ENCODE results near the gene ESPN.

The ESPN gene

DNA sequence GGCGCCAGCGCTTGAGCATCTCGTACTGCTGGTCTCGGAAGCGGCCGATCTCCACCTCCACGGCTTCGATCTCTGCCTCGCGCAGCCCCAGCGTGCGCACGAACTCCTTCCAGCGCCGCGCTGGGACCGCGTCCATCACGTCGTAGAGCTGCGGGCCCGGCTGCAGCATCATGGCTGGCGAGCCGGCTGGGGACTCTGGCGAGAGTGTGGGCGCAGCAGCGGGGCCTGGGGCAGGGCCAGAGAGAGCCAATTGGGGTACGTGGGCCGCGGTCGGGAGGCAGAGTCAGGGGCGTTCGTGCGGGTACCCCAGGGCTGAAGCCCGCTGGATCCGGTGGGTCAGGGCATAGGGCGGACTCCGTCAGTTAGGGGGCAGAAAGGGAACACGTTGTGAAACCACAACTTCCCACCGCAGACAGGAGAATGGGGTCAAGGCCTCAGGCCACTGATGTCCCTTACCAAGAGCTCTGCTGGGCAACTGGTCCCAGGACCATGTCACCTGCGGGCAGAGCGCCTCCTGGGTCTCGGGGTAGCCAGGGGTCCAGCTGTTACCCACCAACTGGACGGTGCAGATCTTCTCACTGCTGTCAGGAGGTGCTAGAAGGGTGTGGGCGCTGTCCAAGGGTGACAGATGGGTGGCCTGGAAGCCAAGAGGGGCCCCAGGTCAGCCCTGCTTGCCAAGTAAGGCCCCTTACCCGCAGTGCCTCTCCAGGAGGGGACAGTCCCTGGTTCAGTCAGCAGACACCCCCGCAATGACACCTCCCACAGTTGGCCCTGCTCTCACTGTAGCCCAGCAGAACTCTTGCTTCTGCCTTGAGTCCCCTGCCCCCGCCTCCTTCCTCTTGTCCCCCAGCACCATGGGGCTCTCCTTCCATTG is 37.2 kb downstream of the ESPN start:
- no peak overlapping the region for H3K4me3 ChIP-seq (ENCODE audit: low read depth, low read length)
- TF ChIP-seq, protein P1, sequence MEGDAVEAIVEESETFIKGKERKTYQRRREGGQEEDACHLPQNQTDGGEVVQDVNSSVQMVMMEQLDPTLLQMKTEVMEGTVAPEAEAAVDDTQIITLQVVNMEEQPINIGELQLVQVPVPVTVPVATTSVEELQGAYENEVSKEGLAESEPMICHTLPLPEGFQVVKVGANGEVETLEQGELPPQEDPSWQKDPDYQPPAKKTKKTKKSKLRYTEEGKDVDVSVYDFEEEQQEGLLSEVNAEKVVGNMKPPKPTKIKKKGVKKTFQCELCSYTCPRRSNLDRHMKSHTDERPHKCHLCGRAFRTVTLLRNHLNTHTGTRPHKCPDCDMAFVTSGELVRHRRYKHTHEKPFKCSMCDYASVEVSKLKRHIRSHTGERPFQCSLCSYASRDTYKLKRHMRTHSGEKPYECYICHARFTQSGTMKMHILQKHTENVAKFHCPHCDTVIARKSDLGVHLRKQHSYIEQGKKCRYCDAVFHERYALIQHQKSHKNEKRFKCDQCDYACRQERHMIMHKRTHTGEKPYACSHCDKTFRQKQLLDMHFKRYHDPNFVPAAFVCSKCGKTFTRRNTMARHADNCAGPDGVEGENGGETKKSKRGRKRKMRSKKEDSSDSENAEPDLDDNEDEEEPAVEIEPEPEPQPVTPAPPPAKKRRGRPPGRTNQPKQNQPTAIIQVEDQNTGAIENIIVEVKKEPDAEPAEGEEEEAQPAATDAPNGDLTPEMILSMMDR (IDR thresholded peaks at IDR 0.05; ENCODE audit: low read depth, low read length, missing control alignments) = no peak

DNA sequence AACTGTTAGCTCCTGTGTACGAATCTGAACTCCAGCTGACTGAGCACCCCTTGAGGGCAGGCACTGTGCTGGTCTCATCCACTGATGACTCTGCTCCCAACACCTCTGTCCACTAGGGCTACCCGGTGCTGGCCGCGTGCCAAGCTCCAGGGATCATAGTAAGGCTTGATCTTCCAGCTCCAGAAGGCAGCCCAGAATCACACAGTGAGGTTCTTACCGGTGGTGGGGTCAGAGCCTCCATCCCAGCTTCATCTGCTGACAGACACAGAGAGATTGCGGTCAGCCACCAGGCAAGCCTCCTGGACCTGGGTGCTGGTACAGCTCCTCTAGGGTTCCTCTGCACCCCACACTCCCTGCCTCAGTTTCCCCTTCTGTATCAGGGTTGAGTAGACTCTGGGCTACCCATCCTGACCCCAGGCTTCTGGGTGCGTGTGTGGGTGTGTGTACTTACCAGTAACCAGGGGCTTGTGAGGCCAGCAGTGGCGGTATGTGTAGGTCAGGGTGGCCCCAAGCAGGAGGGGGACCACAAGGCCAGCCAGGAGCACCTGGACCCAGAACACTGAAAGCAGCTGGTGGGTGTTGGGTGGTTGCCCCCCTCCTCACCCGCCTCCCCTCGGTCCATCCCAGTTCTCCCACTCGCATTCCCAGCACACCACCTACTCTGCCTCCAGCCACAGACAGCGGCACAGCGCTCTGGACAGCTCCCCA is 38.0 kb downstream of the ESPN start:
- TF ChIP-seq, protein P1 (IDR thresholded peaks at IDR 0.05; ENCODE audit: low read depth, low read length, missing control alignments) = no peak
- DNase-seq (ENCODE audit: low read depth) = no peak
- H3K4me3 ChIP-seq (ENCODE audit: low read depth, low read length) = no peak overlapping the region

More for the DNA sequence above, 37.2 kb downstream of the ESPN start:
- no peak for DNase-seq (ENCODE audit: low read depth)

DNA sequence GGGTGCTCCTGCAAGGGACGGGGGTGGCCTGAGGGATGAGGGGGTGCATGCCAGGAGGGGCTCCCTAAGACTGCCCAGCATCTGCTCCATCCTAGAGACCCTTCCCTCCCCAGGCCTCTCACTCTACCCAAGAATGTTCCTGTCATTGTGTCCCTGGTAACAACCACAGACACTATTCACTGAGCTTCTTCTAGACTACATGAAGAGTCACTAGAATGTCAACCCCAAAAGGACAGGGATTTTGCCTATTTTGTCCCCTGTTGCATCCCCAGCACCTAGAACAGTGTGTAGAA is 38.5 kb downstream of the ESPN start:
- DNase-seq (ENCODE audit: low read depth) = no peak
- TF ChIP-seq, protein P1 (IDR thresholded peaks at IDR 0.05; ENCODE audit: low read depth, low read length, missing control alignments) = no peak
- no peak overlapping the region for H3K4me3 ChIP-seq (ENCODE audit: low read depth, low read length)

DNA sequence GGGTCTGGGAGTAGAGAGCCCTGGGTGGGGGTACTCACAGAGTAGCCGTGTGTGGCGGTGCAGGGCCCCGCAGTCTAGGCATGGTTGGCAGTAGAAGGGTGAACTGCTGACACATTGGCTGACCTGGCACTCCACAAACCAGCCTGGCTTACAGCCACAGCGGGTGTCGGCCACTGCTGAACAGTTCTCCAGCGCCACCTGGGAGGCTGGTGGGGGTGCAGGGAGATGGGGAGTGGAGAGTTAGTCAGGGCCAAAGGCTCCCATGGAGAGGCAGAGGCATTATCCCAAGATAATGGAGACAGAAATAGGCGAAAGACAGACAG is 39.9 kb downstream of the ESPN start:
- TF ChIP-seq, protein P1 (IDR thresholded peaks at IDR 0.05; ENCODE audit: low read depth, low read length, missing control alignments) = no peak
- DNase-seq (ENCODE audit: low read depth) = no peak
- no peak overlapping the region for H3K4me3 ChIP-seq (ENCODE audit: low read depth, low read length)

DNA sequence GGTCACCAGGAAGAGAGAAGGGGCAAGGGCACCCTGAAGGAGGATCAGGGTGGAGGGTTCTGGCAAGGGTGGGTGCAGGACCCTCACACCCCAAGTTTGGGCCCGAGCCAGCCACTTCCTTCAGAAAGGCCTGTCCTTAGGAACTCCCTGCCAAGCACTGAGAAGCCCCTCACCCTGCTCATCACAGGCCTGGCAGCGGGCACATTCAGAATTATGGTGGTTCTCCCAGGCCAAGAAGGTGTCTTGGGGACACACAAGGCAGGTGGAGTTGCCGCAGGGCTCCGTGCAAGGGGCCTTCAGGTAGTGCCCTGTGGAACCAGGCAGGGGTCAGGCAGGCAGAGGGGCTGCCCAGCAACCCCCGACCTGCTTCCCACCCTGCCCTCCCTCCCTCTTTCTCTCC is 40.3 kb downstream of the ESPN start:
- H3K4me3 ChIP-seq (ENCODE audit: low read depth, low read length) = no peak overlapping the region
- no peak for DNase-seq (ENCODE audit: low read depth)
- TF ChIP-seq, protein P1 (IDR thresholded peaks at IDR 0.05; ENCODE audit: low read depth, low read length, missing control alignments) = no peak

DNA sequence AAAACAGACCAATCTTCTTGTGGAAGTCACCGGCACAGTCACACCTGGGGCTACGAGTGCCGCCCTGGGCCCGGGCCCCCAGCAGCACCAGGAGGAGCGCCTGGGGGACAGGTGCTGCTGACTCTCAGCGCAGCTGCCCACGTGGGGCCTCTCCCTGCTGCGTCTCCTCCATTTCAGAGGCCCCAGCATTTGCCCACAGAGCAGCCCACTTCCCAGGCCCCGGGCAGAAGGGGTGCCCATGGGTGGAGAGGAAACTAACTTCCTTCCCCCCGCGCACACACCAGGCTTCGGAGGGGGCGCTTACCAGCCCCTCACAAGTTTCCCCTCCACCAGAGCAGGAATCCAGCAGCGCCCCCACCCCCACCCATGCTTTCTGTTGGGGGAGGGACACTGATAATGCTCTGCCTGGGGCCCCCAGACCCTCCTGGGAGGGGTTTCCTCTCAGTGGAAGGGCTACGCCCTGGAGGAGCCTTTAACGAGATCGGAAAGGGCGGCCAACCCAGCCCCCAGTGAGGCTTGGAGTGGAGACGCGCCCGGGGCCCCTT is 41.0 kb downstream of the ESPN start:
- TF ChIP-seq, protein P1 (IDR thresholded peaks at IDR 0.05; ENCODE audit: low read depth, low read length, missing control alignments) = no peak
- H3K4me3 ChIP-seq (ENCODE audit: low read depth, low read length) = no peak overlapping the region
- no peak for DNase-seq (ENCODE audit: low read depth)

Measured in GM12864 (cell line).